Esophagus muscularis mucosa (tissue), 4 donors: Measurements from ENCODE around the gene CFAP73.

Source experiments
- EP300 ChIP-seq: sonication (generic); formaldehyde crosslinking; IDR thresholded peaks from one replicate; pipeline ENCODE4 v1.6.1; 2017; ENCODE audit warnings: antibody characterized with exemption
- POLR2A ChIP-seq: fragments of 450-650 bp; IDR thresholded peaks from one replicate; pipeline ENCODE4 v1.6.1; 2017; ENCODE audit warnings: antibody characterized with exemption, moderate library complexity, mild to moderate bottlenecking, low read depth
- TF ChIP-seq, protein P1 (sequence below), 3 experiments: fragments of 200-600 bp in 2 of 3; fragments of 450-650 bp in 1 of 3; sonication (generic) in 2 of 3; IDR thresholded peaks; one replicate each; pipeline ENCODE4 v1.5.1; 2017 to 2019; ENCODE audit warnings: antibody characterized with exemption in 3 of 3, mild to moderate bottlenecking in 2 of 3, moderate library complexity in 1 of 3

DNA sequence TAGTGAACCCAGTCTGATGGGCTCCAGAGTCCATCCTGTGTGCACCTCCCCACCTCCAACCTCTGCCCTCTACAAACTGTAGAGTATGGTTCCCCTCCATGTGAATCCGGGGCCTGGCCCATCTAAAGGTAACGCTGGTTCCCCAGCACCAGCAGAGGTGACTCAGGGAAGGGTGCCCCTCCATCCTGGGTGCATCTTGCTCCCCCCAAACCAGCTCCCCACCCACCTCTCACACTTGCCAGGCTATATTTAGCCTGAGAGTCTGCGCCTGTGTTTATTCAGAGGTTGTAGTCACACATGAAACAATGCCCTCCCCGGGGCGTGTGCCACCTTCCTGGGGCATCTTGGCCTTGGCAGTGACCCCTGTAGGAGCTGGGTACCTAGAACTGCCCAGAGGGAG lies 40.2 kb upstream of the CFAP73 start:
- TF ChIP-seq, protein P1, sequence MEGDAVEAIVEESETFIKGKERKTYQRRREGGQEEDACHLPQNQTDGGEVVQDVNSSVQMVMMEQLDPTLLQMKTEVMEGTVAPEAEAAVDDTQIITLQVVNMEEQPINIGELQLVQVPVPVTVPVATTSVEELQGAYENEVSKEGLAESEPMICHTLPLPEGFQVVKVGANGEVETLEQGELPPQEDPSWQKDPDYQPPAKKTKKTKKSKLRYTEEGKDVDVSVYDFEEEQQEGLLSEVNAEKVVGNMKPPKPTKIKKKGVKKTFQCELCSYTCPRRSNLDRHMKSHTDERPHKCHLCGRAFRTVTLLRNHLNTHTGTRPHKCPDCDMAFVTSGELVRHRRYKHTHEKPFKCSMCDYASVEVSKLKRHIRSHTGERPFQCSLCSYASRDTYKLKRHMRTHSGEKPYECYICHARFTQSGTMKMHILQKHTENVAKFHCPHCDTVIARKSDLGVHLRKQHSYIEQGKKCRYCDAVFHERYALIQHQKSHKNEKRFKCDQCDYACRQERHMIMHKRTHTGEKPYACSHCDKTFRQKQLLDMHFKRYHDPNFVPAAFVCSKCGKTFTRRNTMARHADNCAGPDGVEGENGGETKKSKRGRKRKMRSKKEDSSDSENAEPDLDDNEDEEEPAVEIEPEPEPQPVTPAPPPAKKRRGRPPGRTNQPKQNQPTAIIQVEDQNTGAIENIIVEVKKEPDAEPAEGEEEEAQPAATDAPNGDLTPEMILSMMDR (IDR thresholded peaks at IDR 0.05), result no peak
- TF ChIP-seq POLR2A (no peak), EP300 (no peak)
